Activated T-helper 2 cell treated with anti-CD3 and anti-CD28 coated beads, Interferon-gamma antibody, Interleukin-2, Interleukin-4, amounts not matched to agents 10 μg/mL and 5 μg/mL and 100 μg/mL, durations not matched to agents 14 hours and 24 hours and 36 hours (primary cell): Measurements from ENCODE around the gene OR52M1. TPM values are rescaled to one million over a fixed set of nuclear protein-coding genes. Genes with fewer than 3 reads are reported as not detected.

ENCODE experiments used
- DNase-seq: peaks from one replicate; pipeline ENCODE4 v3.0.0; 2021; ENCODE audit warnings: low spot score
- H3K27ac Mint-ChIP-seq: one replicate; pipeline ENCODE4 v1.8.0; 2021; ENCODE audit warnings: mixed read lengths
- H3K27me3 Mint-ChIP-seq: one replicate; pipeline ENCODE4 v1.8.0; 2021; ENCODE audit warnings: low read depth, mixed read lengths
- H3K36me3 Mint-ChIP-seq: one replicate; pipeline ENCODE4 v1.8.0; 2021; ENCODE audit warnings: low read depth, mixed read lengths
- H3K4me1 Mint-ChIP-seq: one replicate; pipeline ENCODE4 v1.8.0; 2021; ENCODE audit warnings: low read depth, mixed read lengths
- H3K4me3 Mint-ChIP-seq: one replicate; pipeline ENCODE4 v1.8.0; 2021; ENCODE audit warnings: low read depth, mild to moderate bottlenecking, moderate library complexity, mixed read lengths
- H3K9me3 Mint-ChIP-seq: one replicate; pipeline ENCODE4 v1.8.0; 2021; ENCODE audit warnings: mixed read lengths
- intact Hi-C: fragments of 100-400 bp; cut with micrococcal nuclease; formaldehyde crosslinking; loops from one replicate; pipeline ENCODE4 v1.15.1; 2023
- total RNA-seq: library from RNA; stranded (reverse); gene quantifications from 2 replicates; pipeline ENCODE4 v1.2.3, GENCODE V29; 2022

OR52M1 gene
- total RNA-seq, 1 donor from 2014 or later: not detected

DNA sequence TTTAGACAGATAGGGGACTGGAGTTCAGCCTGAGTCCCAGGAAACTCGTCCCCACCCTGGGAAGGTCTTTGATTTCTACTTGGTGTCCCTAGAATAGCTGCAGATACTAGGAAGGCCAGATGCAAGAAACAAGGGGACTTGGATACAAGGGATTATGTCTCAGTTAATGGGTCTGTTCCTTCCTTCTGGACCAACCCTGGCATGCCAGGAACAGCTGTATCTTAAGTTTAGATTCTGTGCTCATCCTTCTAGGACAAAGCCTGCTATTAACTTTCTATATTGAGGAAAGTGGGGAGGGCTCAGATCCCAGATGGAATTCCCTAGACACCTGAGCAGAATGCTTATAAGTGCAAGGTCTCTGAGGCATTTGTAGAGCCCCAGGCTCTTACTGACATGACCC, 3.9 kb upstream of the OR52M1 start:
- H3K27ac Mint-ChIP-seq: no peak overlapping the region
- no peaks in the 10 kb centered on the region for H3K4me1 Mint-ChIP-seq
- H3K27me3 Mint-ChIP-seq: peaks cover 8% of the 10 kb centered on the region
- DNase-seq: no peak
- intact Hi-C loops: no loop called here
- no peaks in the 10 kb centered on the region for H3K9me3 Mint-ChIP-seq
- no peaks in the 10 kb centered on the region for H3K36me3 Mint-ChIP-seq
- H3K4me3 Mint-ChIP-seq: no peak overlapping the region

DNA sequence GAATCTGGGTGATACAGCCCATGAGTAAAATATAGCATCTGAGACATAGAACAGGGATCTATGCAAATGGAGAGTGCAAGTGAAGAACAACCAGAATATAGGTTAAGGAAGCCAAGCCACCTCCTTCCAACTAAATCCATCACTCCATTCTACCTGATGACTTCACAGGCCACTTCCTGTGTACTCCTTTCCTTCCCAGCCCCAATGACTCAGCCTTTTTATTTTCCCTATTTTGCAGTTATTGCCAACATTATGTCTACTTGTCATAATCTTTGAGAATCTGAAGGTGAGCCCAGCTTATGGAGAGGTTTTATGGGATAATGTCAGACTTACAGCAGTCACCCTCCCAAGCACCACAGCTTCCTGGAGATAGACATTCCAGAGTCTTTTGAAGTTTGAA, 1.4 kb upstream of the OR52M1 start:
- Mint-ChIP-seq H3K36me3 (no peaks in the 10 kb centered on the region), H3K27me3 (peaks cover 4% of the 10 kb centered on the region), H3K4me3 (no peak overlapping the region), H3K4me1 (no peaks in the 10 kb centered on the region), H3K27ac (no peak overlapping the region), H3K9me3 (no peaks in the 10 kb centered on the region)
- intact Hi-C loops: no loop called here
- no peak for DNase-seq

DNA sequence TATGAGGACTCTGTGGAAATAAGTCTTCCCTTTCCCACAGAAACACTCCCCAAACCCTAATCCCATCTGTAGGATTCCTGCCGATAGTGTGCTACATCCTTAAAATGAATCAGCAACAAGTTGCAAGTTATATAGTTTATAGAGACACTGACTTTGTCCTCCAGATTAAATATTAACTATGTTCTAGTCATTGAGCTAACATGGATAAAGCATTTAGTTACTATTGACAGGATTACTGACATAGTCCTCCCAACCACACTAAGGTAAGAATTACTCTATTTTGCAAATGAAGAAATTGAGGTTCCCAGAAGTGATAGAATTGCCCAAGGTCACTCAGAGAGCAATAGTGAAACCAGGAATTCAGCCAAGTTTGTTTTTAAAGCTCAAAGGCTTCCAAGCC, 1.9 kb downstream of the OR52M1 start:
- H3K36me3 Mint-ChIP-seq: no peaks in the 10 kb centered on the region
- intact Hi-C loops: no loop called here
- DNase-seq: no peak
- no peaks in the 10 kb centered on the region for H3K4me1 Mint-ChIP-seq
- H3K4me3 Mint-ChIP-seq: no peak overlapping the region
- peaks cover 2% of the 10 kb centered on the region for H3K27me3 Mint-ChIP-seq
- H3K9me3 Mint-ChIP-seq: no peaks in the 10 kb centered on the region
- H3K27ac Mint-ChIP-seq: no peak overlapping the region

DNA sequence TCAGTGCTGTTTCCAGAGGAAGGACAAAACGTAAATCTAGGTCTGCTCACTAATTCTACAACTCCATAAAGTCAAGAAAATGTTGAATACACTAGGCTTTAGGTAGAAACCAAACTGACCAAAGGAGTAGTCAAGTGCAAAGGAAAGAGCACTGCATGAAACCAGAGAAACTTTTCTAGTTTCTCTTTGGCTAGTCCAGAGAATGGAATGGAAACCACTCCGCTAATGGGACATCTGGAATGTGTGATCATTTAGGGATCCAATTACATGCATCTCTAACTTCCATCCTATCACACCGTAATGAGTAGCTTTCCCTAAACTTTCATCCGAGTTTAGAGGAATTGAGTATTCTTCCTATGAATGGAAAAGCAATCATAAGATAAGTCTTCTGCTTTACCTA, 2.4 kb downstream of the OR52M1 start:
- H3K27ac Mint-ChIP-seq: no peak overlapping the region
- no peak overlapping the region for H3K4me3 Mint-ChIP-seq
- intact Hi-C loops: no loop called here
- H3K4me1 Mint-ChIP-seq: no peaks in the 10 kb centered on the region
- H3K27me3 Mint-ChIP-seq: peaks cover 1% of the 10 kb centered on the region
- no peaks in the 10 kb centered on the region for H3K36me3 Mint-ChIP-seq
- H3K9me3 Mint-ChIP-seq: no peaks in the 10 kb centered on the region
- DNase-seq: no peak

DNA sequence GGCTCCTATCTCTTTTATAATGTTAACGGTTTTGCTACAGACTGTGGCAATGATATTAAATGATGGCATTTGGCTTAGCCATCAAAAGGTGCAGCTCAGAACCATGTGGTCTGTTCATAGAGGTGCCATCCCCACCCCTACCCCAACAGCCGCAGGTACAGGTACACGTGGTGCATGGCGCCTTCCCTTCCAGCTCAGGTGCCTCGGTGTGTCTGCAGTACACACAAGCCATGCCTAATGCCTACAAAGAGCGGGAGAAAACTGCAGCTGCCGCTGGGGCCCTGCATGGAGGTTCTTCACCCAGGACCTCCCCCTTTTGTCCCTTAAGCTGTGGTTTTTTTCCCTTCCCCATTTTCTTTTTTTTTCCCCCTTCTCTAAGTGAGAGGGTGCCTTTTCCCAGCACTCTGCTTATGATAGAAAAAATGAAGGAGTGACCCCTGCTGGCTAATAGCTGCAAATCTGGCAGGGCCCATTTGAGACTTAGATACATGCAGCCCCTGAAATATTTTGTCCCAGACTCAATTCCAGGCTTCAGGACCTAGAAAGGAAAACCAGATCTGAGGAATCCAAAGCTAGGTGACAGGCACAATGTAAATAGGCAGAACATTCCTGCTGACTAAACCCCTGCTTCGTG, 6.5 kb downstream of the OR52M1 start:
- DNase-seq: no peak
- H3K36me3 Mint-ChIP-seq: no peaks in the 10 kb centered on the region

DNA sequence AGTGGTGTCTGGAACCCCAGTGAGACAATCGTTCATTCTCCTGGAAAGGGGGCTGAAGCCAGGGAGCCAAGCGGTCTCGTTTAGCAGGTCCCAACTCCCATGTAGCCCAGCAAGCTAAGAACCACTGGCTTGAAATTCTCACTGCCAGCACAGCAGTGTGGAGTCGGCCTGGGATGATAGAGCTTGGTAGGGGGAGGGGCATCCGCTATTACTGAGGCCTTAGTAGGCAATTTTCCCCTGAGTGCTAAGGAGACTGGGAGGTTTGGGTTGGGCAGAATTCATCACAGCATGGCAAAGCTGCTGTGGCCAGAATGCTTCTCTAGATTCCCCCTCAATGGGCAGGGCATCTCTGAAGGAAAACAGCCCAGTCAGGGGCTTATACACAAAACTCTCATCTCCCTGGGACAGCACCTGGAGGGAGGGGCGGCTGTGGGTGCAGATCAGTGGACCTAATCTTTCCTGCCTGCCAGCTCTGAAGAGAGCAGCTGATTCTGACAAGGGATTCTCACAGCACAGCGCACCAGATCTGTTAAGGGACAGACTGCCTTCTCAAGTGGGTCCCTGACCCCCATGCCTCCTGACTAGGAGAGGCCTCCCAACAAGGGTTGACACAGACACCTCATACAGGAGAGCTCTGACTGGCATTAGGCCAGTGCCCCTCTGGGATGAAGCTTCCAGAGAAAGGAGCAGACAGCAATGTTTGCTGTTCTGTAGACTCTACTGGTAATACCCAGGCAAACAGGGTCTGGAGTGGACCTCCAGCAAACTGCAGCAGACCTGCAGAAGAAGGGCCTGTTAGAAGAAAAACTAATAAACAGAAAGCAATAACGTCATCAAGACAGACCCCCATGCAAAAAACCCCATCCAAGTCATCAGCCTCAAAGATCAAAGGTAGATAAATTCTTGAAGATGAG, 14.8 kb downstream of the OR52M1 start:
- no peaks in the 10 kb centered on the region for H3K36me3 Mint-ChIP-seq
- H3K27ac Mint-ChIP-seq: no peak overlapping the region
- H3K27me3 Mint-ChIP-seq: peaks cover 6% of the 10 kb centered on the region
- DNase-seq: no peak
- no peaks in the 10 kb centered on the region for H3K4me1 Mint-ChIP-seq
- intact Hi-C loops: no loop called here
- H3K4me3 Mint-ChIP-seq: no peak overlapping the region
- peaks cover 7% of the 10 kb centered on the region for H3K9me3 Mint-ChIP-seq

More for the DNA sequence above, 6.5 kb downstream of the OR52M1 start:
- Mint-ChIP-seq H3K27ac (no peak overlapping the region), H3K27me3 (peaks cover 4% of the 10 kb centered on the region), H3K4me1 (no peaks in the 10 kb centered on the region), H3K9me3 (no peaks in the 10 kb centered on the region), H3K4me3 (no peak overlapping the region)
- intact Hi-C loops: loop anchor here (1.0 kb wide), 1 partner anchor 364 kb away; no protein-coding TSS in a partner anchor

DNA sequence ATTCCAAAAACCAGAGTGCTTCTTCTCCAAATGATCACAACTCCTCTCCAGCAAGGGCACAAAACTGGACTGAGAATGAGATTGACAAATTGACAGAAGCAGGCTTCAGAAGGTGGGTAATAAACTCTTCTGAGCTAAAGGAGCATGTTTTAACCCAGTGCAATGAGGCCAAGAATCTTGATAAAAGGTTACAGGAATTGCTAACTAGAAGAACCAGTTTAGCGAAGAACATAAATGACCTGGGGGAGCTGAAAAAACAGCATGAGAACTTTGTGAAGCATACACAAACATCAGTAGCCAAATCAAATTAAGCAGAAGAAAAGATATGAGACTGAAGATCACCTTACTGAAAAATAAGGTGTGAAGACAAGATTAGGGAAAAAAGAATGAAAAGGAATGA, 15.5 kb downstream of the OR52M1 start:
- H3K4me3 Mint-ChIP-seq: no peak overlapping the region
- no peak for DNase-seq
- no peaks in the 10 kb centered on the region for H3K36me3 Mint-ChIP-seq
- H3K27ac Mint-ChIP-seq: no peak overlapping the region
- peaks cover 7% of the 10 kb centered on the region for H3K9me3 Mint-ChIP-seq
- no peaks in the 10 kb centered on the region for H3K4me1 Mint-ChIP-seq
- intact Hi-C loops: no loop called here
- H3K27me3 Mint-ChIP-seq: peaks cover 6% of the 10 kb centered on the region

DNA sequence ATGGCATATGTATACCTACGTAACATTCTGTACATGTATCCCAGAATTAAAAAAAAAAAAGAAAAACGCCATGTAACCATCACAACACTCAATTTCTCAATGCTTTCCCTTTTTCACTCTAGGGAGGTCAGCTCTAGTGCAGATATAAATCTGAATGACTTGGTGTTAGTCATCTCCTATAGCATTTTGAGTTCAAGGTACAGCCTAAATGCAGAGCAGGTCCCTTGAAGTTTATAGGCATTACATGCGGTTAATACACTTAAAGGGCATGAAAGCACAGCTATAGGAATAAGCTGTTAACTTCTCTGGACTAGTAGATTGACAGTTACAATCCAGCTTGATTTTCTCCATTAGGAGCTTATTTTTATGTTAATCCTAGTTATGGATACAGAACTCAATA, 20.4 kb downstream of the OR52M1 start:
- no peak for DNase-seq
- intact Hi-C loops: no loop called here
- Mint-ChIP-seq H3K4me3 (no peak overlapping the region), H3K27ac (no peak overlapping the region), H3K27me3 (peaks cover 2% of the 10 kb centered on the region), H3K36me3 (no peaks in the 10 kb centered on the region), H3K4me1 (no peaks in the 10 kb centered on the region), H3K9me3 (peaks cover 7% of the 10 kb centered on the region)

DNA sequence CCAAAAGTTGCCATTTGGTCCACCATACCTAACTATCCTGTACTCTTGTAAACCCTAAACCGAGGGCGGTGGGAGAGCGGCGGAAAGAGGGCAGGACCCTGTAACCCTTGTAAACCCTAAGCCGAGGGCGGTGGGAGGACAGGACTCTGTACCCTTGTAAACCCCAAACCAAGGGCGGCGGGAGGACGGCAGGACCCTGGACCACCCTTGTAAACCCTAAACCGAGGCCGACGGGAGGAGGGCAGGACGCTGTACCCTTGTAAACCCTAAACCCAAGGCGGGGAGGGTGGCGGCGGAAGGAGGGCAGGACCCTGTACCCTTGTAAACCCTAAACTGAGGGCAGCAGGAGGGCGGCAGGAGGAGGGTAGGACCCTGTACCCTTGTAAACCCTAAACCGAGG, 24.1 kb downstream of the OR52M1 start:
- intact Hi-C loops: no loop called here
- H3K27me3 Mint-ChIP-seq: peaks cover 6% of the 10 kb centered on the region

DNA sequence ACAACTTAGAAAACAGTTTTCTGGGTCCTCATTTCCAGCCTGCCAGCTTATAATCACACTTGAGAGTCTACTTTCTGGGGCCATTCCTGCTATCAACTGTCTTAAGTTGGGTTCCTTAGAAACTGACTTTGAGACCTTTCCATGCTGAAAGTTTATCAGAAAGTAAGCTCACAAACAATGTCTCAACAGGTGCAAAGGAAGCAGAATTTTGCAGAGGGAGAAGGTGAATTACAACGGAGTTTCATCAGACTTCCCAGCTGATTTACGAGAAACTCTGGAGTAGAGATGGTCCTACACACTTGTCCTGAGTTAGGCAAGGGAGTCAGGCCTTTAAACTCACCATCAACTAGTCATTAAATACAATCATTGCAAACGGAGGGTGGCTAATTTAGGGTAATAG, 31.9 kb downstream of the OR52M1 start:
- Mint-ChIP-seq H3K9me3 (no peaks in the 10 kb centered on the region), H3K36me3 (no peaks in the 10 kb centered on the region), H3K4me3 (no peak overlapping the region), H3K27ac (no peak overlapping the region), H3K4me1 (peaks cover 6% of the 10 kb centered on the region), H3K27me3 (peaks cover 22% of the 10 kb centered on the region)
- intact Hi-C loops: no loop called here
- no peak for DNase-seq

More for the DNA sequence above, 24.1 kb downstream of the OR52M1 start:
- H3K36me3 Mint-ChIP-seq: no peaks in the 10 kb centered on the region
- no peak overlapping the region for H3K27ac Mint-ChIP-seq
- H3K9me3 Mint-ChIP-seq: peaks cover 4% of the 10 kb centered on the region
- no peaks in the 10 kb centered on the region for H3K4me1 Mint-ChIP-seq
- no peak overlapping the region for H3K4me3 Mint-ChIP-seq
- DNase-seq: no peak

DNA sequence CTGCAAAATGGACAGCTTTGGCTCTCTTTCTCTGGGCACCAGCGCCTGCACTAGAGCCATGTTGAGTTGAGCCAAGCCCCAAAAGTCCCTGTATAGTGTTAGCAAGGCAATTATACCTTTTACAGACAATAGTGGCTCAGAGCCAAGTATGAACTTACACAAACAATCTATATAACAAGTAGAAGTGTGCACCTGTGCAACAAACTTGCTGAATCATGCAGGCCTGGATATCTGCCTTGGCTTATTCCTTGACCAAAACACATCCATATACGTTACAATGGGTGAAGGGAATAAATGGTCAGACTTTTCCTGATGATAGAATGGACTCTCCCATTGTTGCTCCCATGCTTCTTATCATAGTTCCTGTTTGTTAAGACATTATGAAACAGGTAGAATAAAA, 32.8 kb downstream of the OR52M1 start:
- Mint-ChIP-seq H3K4me1 (peaks cover 6% of the 10 kb centered on the region), H3K27me3 (peaks cover 19% of the 10 kb centered on the region), H3K9me3 (no peaks in the 10 kb centered on the region), H3K4me3 (no peak overlapping the region), H3K36me3 (no peaks in the 10 kb centered on the region), H3K27ac (no peak overlapping the region)
- intact Hi-C loops: no loop called here
- no peak for DNase-seq

DNA sequence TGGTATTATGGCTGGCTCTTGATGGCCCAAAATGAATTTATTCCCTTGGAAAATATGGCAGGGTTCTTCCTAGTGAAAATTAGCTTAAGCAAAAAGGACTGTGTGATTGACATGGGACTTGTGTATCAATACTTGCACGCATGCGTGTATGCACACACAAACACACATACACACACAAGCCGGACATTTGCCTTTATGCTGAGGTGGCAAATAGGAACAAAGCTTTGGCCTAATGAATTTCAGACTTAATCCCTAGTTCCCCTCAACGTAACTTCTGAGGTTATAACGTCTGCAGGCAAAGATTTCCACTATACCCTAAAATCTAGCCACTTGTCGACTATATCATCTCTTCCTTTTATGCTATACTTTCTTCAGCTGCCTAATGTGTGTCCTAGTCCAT, 33.6 kb downstream of the OR52M1 start:
- Mint-ChIP-seq H3K27me3 (peaks cover 20% of the 10 kb centered on the region), H3K4me1 (peaks cover 6% of the 10 kb centered on the region), H3K4me3 (no peak overlapping the region)

DNA sequence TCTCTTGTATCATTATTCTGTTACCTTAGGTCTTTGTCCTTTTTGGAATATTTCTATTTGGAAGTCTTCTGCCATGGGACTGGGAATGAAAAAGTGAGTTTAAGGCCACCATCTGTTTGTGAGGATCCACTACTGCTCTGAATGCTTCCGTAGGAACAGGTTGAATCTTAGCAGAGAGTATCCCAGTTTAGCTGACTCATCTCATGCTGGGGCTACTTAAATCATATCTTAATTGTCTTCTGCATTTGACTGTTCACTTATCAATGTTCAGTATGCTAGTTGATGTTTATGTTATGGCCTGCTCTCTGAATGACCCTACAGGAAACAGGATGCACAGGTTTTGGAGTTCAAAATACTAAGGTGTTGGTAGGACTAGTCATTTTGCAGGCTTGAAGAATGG, 35.1 kb downstream of the OR52M1 start:
- Mint-ChIP-seq H3K27me3 (peaks cover 22% of the 10 kb centered on the region), H3K9me3 (no peaks in the 10 kb centered on the region), H3K4me1 (peaks cover 6% of the 10 kb centered on the region), H3K4me3 (no peak overlapping the region), H3K27ac (no peak overlapping the region), H3K36me3 (no peaks in the 10 kb centered on the region)
- DNase-seq: no peak
- intact Hi-C loops: no loop called here

More for the DNA sequence above, 33.6 kb downstream of the OR52M1 start:
- intact Hi-C loops: no loop called here
- Mint-ChIP-seq H3K27ac (no peak overlapping the region), H3K36me3 (no peaks in the 10 kb centered on the region), H3K9me3 (no peaks in the 10 kb centered on the region)
- DNase-seq: no peak
